Liver (tissue), 3 donors: ENCODE results near the gene CEP120.

Experiments
- EGR1 ChIP-seq, 2 donors: IDR thresholded peaks; 2 replicates each; pipeline ENCODE4 v1.6.1; 2016 to 2018; ENCODE audit warnings: antibody characterized with exemption in 2 of 2, low read depth in 2 of 2
- GABPA ChIP-seq, 2 donors: IDR thresholded peaks in 1 of 2; conservative IDR thresholded peaks in 1 of 2; 2 replicates each; pipeline ENCODE4 v1.6.1; 2016; ENCODE audit warnings: antibody characterized with exemption in 2 of 2, mild to moderate bottlenecking in 1 of 2, moderate library complexity in 1 of 2
- TF ChIP-seq, protein P1 (sequence below): fragments of 150-350 bp; IDR thresholded peaks from 2 replicates; pipeline ENCODE4 v1.5.1; 2017; ENCODE audit warnings: improper control_type of control experiment, low read depth, low read length; ENCODE audit not compliant: missing input control
- TF ChIP-seq, protein P2 (sequence below): IDR thresholded peaks from 2 replicates; pipeline ENCODE4 v1.6.1; 2016; ENCODE audit warnings: antibody characterized with exemption, mild to moderate bottlenecking
- TF ChIP-seq, protein P3 (sequence below): IDR thresholded peaks from 2 replicates; pipeline ENCODE4 v1.6.1; 2016; ENCODE audit warnings: antibody characterized with exemption
- donor health status: healthy.
- donor health status: healthy.

DNA sequence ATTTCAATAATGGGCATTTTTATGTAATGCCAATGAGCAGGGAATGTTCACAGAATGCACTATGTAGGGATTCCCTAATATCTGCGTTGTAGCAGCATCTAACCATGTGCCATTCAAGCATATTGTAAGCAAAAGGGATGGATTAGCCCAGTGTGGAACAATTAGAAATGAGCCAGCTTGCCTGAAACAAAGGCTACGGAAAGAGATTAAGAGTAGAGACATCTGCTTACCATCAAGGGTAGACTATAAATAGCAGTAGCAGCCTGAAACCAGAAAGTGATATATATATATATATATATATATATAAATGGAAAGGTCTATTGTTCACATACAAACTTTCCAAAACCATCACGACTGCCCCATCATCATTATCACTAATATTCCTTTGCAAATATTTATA is 31.9 kb upstream of the CEP120 start:
- TF ChIP-seq, protein P1, sequence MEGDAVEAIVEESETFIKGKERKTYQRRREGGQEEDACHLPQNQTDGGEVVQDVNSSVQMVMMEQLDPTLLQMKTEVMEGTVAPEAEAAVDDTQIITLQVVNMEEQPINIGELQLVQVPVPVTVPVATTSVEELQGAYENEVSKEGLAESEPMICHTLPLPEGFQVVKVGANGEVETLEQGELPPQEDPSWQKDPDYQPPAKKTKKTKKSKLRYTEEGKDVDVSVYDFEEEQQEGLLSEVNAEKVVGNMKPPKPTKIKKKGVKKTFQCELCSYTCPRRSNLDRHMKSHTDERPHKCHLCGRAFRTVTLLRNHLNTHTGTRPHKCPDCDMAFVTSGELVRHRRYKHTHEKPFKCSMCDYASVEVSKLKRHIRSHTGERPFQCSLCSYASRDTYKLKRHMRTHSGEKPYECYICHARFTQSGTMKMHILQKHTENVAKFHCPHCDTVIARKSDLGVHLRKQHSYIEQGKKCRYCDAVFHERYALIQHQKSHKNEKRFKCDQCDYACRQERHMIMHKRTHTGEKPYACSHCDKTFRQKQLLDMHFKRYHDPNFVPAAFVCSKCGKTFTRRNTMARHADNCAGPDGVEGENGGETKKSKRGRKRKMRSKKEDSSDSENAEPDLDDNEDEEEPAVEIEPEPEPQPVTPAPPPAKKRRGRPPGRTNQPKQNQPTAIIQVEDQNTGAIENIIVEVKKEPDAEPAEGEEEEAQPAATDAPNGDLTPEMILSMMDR, result no peak
- TF ChIP-seq, protein P2, sequence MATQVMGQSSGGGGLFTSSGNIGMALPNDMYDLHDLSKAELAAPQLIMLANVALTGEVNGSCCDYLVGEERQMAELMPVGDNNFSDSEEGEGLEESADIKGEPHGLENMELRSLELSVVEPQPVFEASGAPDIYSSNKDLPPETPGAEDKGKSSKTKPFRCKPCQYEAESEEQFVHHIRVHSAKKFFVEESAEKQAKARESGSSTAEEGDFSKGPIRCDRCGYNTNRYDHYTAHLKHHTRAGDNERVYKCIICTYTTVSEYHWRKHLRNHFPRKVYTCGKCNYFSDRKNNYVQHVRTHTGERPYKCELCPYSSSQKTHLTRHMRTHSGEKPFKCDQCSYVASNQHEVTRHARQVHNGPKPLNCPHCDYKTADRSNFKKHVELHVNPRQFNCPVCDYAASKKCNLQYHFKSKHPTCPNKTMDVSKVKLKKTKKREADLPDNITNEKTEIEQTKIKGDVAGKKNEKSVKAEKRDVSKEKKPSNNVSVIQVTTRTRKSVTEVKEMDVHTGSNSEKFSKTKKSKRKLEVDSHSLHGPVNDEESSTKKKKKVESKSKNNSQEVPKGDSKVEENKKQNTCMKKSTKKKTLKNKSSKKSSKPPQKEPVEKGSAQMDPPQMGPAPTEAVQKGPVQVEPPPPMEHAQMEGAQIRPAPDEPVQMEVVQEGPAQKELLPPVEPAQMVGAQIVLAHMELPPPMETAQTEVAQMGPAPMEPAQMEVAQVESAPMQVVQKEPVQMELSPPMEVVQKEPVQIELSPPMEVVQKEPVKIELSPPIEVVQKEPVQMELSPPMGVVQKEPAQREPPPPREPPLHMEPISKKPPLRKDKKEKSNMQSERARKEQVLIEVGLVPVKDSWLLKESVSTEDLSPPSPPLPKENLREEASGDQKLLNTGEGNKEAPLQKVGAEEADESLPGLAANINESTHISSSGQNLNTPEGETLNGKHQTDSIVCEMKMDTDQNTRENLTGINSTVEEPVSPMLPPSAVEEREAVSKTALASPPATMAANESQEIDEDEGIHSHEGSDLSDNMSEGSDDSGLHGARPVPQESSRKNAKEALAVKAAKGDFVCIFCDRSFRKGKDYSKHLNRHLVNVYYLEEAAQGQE, result no peak
- TF ChIP-seq, protein P3, sequence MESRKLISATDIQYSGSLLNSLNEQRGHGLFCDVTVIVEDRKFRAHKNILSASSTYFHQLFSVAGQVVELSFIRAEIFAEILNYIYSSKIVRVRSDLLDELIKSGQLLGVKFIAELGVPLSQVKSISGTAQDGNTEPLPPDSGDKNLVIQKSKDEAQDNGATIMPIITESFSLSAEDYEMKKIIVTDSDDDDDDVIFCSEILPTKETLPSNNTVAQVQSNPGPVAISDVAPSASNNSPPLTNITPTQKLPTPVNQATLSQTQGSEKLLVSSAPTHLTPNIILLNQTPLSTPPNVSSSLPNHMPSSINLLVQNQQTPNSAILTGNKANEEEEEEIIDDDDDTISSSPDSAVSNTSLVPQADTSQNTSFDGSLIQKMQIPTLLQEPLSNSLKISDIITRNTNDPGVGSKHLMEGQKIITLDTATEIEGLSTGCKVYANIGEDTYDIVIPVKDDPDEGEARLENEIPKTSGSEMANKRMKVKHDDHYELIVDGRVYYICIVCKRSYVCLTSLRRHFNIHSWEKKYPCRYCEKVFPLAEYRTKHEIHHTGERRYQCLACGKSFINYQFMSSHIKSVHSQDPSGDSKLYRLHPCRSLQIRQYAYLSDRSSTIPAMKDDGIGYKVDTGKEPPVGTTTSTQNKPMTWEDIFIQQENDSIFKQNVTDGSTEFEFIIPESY, result no peak
- no peak for TF ChIP-seq EGR1 (IDR thresholded peaks at IDR 0.05; ENCODE audit: low read depth in 2 of 2)
- no peak for TF ChIP-seq GABPA (IDR thresholded peaks at IDR 0.05 in 1 of 2, conservative IDR thresholded peaks at IDR 0.05 in 1 of 2)
